ENCODE data around the gene UHMK1. TPM values are rescaled to one million over a fixed set of nuclear protein-coding genes. Genes with fewer than 3 reads are reported as not detected.

The UHMK1 gene
- total RNA-seq, 1 experiment from 2014 or later, result 75.1 TPM

GRCh38 chr1:162543228-162543627 is 45.6 kb downstream of the UHMK1 start:
- TF ChIP-seq CBX3 (IDR thresholded peaks at IDR 0.05; ENCODE audit: low read depth), result peak; percentile 64
- TF ChIP-seq TCF7L2 (IDR thresholded peaks at IDR 0.05; ENCODE audit: borderline replicate concordance, extremely low read depth, insufficient read depth, insufficient read length), result no peak
- TF ChIP-seq EGR1 (IDR thresholded peaks at IDR 0.05; ENCODE audit: low read depth), result no peak
- ChIA-PET CTCF (no interaction called here), POLR2A (interaction anchor here (0.5 kb wide), 1 partner anchor 11 kb away, joined by 4 read pairs; no protein-coding TSS in a partner anchor), RAD21 (ENCODE audit: low non-redundant PET in 1 of 2, low total read pairs in 2 of 2, uncharacterized antibody in 2 of 2, unreplicated experiment in 2 of 2) (no interaction called here)
- H2AFZ ChIP-seq (ENCODE audit: low read depth, low read length, poor library complexity, severe bottlenecking), result no peak overlapping the region
- no peak overlapping the region for H3K4me3 ChIP-seq (replicated peaks in 1 of 2; ENCODE audit: low read depth in 1 of 2, low read length in 2 of 2)
- no peak overlapping the region for H3K27ac ChIP-seq (ENCODE audit: low read depth, low read length)
- H3K9ac ChIP-seq (ENCODE audit: low read length), result no peak overlapping the region
- H3K4me2 ChIP-seq (ENCODE audit: low read length), result no peak overlapping the region
- no peaks in the 10 kb centered on the region for H3K27me3 ChIP-seq (ENCODE audit: insufficient read depth, low read length)
- H3K36me3 ChIP-seq (ENCODE audit: control insufficient read depth in 1 of 2, insufficient read depth in 2 of 2, low read length in 2 of 2), result no peaks in the 10 kb centered on the region
- ATAC-seq (no peak), DNase-seq (ENCODE audit: low read depth, low spot score) (no peak)
- no TSS peak for BruUV-seq (replicated peaks)
- H4K20me1 ChIP-seq (ENCODE audit: insufficient read depth), result no peaks in the 10 kb centered on the region
- no peaks in the 10 kb centered on the region; a peak in 1 of 4 replicates for H3K9me3 ChIP-seq (ENCODE audit: control insufficient read depth in 1 of 2, insufficient read depth in 1 of 2, low read depth in 1 of 2, low read length in 2 of 2)
- H3K9me2 ChIP-seq (ENCODE audit: insufficient read depth), result no peaks in the 10 kb centered on the region
- intact Hi-C loops (cut with micrococcal nuclease), result no loop called here
- no peaks in the 10 kb centered on the region for H3K79me2 ChIP-seq (ENCODE audit: insufficient read depth, low read length)
- peaks cover 13 to 34% of the 10 kb centered on the region in 2 experiments for H3K4me1 ChIP-seq (ENCODE audit: control insufficient read depth in 1 of 2, insufficient read depth in 2 of 2, low read length in 2 of 2)

GRCh38 chr1:162548170-162548569 is 50.6 kb downstream of the UHMK1 start:
- no peaks in the 10 kb centered on the region for H3K27me3 ChIP-seq (ENCODE audit: insufficient read depth, low read length)
- no peak for DNase-seq (ENCODE audit: low read depth, low spot score)
- CTCF ChIA-PET, result no interaction called here
- no peaks in the 10 kb centered on the region for H4K20me1 ChIP-seq (ENCODE audit: insufficient read depth)
- H3K36me3 ChIP-seq (ENCODE audit: control insufficient read depth in 1 of 2, insufficient read depth in 2 of 2, low read length in 2 of 2), result no peaks in the 10 kb centered on the region
- ATAC-seq, result no peak
- H3K27ac ChIP-seq (ENCODE audit: low read depth, low read length), result no peak overlapping the region
- POLR2A ChIA-PET, result no interaction called here
- RAD21 ChIA-PET (ENCODE audit: low non-redundant PET in 1 of 2, low total read pairs in 2 of 2, uncharacterized antibody in 2 of 2, unreplicated experiment in 2 of 2), result no interaction called here
- no TSS peak for BruUV-seq (replicated peaks)
- no peaks in the 10 kb centered on the region for H3K79me2 ChIP-seq (ENCODE audit: insufficient read depth, low read length)
- no peaks in the 10 kb centered on the region; a peak in 1 of 4 replicates for H3K9me3 ChIP-seq (ENCODE audit: control insufficient read depth in 1 of 2, insufficient read depth in 1 of 2, low read depth in 1 of 2, low read length in 2 of 2)
- H3K4me2 ChIP-seq (ENCODE audit: low read length), result no peak overlapping the region
- no peaks in the 10 kb centered on the region for H3K9me2 ChIP-seq (ENCODE audit: insufficient read depth)
- H3K9ac ChIP-seq (ENCODE audit: low read length), result no peak overlapping the region
- H2AFZ ChIP-seq (ENCODE audit: low read depth, low read length, poor library complexity, severe bottlenecking), result no peak overlapping the region
- no peak overlapping the region for H3K4me3 ChIP-seq (replicated peaks in 1 of 2; ENCODE audit: low read depth in 1 of 2, low read length in 2 of 2)
- intact Hi-C loops (cut with micrococcal nuclease), result no loop called here
- no peaks in the 10 kb centered on the region for H3K4me1 ChIP-seq (ENCODE audit: control insufficient read depth in 1 of 2, insufficient read depth in 2 of 2, low read length in 2 of 2)
- no peak for TF ChIP-seq CEBPB (IDR thresholded peaks at IDR 0.05; ENCODE audit: low read depth)
- no peak for TF ChIP-seq REST (IDR thresholded peaks at IDR 0.05; ENCODE audit: low read depth)
- TF ChIP-seq CBX3 (IDR thresholded peaks at IDR 0.05; ENCODE audit: low read depth), result no peak
- no peak for TF ChIP-seq ZNF274 (IDR thresholded peaks at IDR 0.05; ENCODE audit: low read depth, low read length)
- TF ChIP-seq CTCF (IDR thresholded peaks at IDR 0.05 in 2 of 3, conservative IDR thresholded peaks at IDR 0.05 in 1 of 3; ENCODE audit: borderline replicate concordance in 1 of 3, insufficient read depth in 1 of 3, low read depth in 2 of 3, low read length in 2 of 3), result no peak
- no peak for TF ChIP-seq SIN3A (IDR thresholded peaks at IDR 0.05; ENCODE audit: low read depth)
- TF ChIP-seq JUND (IDR thresholded peaks at IDR 0.05), result no peak
- no peak for TF ChIP-seq RAD21 (IDR thresholded peaks at IDR 0.05; ENCODE audit: low read depth)
- no peak for TF ChIP-seq POLR2AphosphoS5 (IDR thresholded peaks at IDR 0.05; ENCODE audit: low read depth, low read length)
- TF ChIP-seq TCF7L2 (IDR thresholded peaks at IDR 0.05; ENCODE audit: borderline replicate concordance, extremely low read depth, insufficient read depth, insufficient read length), result no peak
- no peak for TF ChIP-seq SRF (IDR thresholded peaks at IDR 0.05; ENCODE audit: low read depth)
- no peak for TF ChIP-seq ZBTB33 (IDR thresholded peaks at IDR 0.05; ENCODE audit: extremely low read depth, insufficient replicate concordance, low read length)

Data from HCT116 (cell line).